Epidermal melanocyte (primary cell): Measurements from ENCODE around the gene TMEM45A.
"Not testable (repeated sequence)": the region's sequence is repeated elsewhere in the genome, so short reads cannot be mapped to it uniquely, and the experiment has no call there.

ENCODE experiments used
- DNase-seq: peaks from one replicate; pipeline ENCODE4 v3.0.0; 2011; ENCODE audit warnings: low spot score; ENCODE audit not compliant: insufficient read length

TMEM45A gene

DNA sequence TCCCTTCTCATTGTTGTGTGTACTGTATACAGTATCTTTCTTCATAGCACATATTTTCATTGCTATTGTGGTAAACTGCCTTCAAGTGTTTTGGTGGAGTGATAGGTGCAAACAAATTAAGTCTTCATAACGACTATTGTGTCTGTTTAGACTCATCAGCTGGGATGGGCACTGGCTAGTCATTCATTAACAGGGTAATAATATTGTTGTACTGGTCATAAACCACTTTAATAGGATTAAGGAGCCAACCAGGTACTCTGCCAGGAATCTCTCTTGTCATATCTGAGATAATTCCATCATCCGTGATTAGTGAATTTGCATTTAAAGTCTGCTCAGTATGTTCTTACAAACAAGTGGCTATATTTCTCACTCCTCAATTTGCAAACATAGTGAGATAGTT lies 10.2 kb upstream of the TMEM45A start:
- no peak for DNase-seq

DNA sequence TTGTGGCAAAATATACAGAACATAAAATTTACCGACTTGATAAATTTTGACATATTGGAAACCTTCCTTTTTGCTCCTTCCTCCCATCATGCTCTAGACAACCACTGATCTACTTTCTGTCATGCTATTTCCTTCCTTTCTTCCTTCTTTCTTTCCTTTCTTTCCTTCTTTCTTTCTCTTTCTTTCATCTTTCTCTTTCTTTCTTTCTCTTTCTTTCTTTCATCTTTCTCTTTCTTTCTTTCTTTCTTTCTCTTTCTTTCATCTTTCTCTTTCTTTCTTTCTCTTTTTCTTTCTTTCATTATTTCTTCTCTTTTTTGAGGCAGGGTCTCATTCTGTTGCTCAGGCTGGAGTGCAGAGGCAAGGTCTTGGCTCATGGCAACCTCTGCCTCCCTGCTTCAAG lies 8.9 kb upstream of the TMEM45A start:
- no peak for DNase-seq

DNA sequence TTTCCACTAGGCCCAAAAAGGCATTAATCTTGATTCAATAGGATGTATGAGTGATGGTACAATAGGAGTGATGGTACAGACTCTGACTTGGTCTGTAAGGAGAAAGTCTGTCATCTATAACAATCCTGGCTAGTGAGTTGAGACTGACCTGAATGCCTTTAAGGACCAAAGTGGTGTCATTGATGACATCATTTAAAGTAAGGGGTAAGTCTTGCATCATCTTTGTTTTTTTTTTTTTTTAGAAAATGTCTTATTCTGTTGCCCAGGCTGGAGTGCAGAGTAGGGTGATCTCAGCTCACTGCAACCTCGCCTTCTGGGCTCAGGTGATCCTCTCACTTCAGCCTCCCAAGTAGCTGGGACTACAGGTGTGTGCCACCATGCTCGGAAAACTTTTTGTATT lies 5.6 kb upstream of the TMEM45A start:
- DNase-seq: no peak

DNA sequence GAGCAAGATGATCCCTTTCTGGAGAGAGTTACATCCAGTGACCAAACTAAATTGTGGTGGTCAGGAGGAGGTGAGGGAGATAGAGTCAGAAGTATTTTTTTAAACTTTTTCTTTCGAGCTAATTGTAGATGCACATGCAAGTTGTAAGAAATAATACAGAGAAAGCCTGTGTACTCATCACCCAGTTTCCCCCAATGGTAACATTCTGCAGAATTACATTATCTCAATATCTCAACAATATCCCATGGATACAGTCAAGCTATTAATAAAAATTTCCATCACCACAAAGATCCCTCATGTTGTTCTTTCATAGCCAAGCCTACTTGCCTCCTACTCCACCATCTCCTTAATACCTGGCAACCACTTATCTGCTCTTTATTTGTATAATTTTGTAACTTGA lies 3.3 kb upstream of the TMEM45A start:
- DNase-seq: no peak

DNA sequence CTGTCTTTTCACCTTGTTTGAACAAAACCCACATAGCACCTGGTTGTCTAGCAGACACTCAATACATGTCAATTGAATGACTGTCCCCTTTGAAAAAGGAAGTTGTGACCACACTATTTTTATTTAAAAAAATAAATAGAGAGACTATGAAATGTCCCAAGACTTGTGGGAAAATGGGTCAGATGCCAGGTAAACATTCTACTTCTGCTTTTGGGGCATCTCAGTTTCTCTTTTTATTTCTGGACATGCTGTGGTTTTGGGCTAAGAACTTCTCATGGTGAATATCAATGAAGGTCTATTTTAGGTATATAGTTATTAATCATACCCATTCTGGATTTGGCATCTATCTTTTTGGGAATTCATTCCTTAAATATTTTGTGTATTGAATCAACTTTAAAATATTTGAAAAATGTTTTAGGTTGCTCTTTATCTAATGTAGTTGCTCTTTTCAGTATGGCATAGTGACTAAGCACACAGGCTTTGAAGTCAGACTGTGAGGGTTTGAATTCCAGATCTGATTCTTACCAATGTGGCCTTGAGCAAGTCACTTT lies 4.4 kb downstream of the TMEM45A start:
- DNase-seq: no peak

DNA sequence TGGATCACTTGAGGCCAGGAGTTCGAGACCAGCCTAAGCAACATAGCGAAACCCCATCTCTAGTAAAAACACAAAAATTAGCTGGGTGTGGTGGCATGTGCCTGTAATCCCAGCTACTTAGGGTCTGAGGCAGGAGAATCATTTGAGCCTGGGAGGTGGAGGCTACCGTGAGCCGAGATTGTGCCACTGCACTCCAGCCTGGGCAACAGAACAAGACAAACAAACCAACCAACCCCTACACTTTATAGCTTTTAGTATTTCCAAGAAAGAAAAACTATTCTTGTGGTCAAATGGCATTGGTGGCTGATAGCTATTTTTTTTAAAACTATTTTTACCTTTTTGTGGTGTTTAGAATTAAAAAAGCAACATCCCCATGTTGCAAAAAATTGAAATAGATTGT lies 7.2 kb downstream of the TMEM45A start:
- no peak for DNase-seq

DNA sequence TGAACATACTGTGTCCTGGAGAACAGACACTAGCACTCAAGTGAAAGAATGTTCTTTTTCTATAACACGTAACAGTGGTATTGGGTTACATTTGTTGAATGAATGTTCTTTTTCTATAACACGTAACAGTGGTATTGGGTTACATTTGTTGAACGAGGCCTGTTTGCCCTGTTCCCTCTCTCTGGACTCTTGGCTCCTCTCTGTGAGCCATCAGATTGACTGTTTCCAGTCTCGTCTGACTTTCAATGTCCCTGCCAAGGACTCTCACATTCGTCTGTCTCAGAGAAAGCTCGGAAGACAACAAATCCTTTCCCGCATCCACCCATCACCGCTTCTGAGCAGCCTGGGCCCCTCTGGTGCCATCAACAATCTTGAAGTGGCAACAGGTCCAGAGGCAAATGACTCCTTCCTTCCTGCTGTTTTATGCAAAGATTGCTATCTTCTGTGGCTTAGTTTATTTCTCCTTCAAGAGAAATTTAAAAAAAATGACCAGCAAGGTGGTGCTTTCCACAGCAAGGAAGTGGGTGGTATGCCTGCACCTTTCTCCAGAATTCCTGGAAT lies 8.0 kb downstream of the TMEM45A start:
- no peak for DNase-seq

DNA sequence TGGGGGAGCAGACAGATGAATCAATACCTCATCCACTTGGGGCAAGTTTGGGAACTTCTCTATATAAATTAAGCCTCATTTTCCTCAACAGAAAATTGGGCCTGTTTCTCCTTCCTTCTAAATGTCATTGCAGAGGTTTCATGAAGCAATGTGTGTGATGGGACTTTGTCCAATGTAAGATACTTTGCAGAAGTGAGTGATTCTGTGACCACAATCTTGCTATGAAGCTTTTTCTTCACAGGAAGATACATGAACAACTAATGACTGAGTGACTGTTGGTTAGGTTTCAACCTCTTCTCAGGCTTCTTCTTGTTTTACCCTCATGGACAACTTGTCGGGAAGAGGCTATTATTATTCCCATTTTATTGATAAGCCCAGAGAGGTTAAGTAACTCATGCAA lies 11.0 kb downstream of the TMEM45A start:
- no peak for DNase-seq

DNA sequence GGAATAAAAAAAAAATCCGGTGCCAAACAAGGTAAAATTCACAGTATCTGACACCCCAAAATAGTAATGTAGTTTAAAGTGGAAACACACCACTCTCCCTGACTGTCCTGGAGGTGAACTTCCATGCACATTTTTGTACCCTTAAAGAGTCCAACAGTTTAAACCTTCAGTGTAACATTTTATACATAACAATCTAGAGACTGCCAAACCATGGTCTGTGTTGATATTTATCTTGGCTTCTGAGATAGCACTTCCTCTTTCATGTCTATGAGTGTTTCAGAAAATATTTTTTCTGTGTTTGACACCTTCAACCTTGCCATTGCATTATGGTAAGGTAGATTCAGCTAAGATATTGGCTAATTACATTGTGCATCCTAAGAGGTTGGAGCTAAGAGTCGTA lies 13.9 kb downstream of the TMEM45A start:
- DNase-seq: no peak

DNA sequence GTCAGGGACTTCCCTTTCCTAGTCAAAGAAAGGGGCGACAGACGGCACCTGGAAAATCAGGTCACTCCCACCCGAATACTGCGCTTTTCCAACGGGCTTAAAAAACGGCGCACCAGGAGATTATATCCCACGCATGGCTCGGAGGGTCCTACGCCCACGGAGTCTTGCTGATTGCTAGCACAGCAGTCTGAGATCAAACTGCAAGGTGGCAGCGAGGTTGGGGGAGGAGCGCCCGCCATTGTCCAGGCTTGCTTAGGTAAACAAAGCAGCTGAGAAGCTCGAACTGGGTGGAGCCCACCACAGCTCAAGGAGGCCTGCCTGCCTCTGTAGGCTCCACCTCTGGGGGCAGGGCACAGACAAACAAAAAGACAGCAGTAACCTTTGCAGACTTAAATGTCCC lies 17.4 kb downstream of the TMEM45A start:
- DNase-seq: not testable (repeated sequence)

DNA sequence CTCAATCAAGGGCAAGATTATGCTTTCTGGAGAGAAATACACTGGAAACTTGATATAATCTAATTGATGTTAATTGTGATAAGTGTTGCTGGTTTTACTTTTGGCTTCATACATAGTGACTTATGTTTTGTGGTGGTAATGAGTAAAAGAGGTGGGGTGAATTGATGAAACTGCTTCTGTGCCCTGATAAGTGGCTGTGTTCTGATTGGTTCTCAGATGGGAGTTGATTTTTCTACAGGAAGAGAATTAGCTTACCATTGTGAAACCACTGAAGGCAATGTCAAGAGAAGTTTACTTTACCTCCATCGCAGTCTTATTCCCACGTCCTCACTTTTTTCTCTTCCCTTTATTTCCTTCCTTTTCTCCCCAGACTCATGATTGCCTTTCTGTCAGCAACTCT lies 23.8 kb downstream of the TMEM45A start:
- DNase-seq: no peak

DNA sequence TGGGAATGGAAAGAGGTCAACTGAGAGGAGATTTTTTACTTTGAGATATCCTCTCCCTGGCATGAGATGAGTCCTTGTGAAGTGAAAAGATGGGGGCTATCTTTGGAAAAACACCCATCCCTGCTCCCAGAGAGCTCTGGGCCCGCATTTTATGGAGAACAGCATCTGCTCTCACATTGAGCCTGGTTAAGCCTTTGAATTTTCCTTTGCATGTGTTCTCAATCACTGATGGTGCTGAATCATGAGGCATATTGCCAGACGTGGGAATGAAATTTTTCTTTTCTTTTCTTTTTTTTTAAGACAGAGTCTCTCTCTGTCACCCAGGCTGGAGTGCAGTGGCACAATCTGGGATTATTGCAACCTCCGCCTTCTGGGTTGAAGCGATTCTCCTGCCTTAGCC lies 24.4 kb downstream of the TMEM45A start:
- DNase-seq: no peak

DNA sequence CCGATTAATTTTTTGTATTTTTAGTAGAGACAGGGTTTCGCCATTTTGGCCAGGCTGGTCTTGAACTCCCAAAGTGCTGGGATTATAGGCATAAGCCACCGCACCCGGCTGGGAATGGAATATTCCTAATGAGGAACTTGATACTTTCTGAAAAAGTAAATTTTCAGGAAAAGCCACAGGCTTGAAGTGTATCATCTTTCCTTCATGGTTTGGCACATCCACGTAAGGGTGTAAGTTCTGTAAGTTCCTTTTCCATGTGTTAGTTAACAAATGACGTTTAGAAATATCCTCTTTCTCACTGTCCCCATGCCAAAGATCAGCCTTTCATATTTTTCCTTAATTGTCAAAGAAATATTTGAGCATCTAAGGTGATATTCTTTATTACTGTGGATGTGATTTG lies 24.9 kb downstream of the TMEM45A start:
- no peak for DNase-seq

DNA sequence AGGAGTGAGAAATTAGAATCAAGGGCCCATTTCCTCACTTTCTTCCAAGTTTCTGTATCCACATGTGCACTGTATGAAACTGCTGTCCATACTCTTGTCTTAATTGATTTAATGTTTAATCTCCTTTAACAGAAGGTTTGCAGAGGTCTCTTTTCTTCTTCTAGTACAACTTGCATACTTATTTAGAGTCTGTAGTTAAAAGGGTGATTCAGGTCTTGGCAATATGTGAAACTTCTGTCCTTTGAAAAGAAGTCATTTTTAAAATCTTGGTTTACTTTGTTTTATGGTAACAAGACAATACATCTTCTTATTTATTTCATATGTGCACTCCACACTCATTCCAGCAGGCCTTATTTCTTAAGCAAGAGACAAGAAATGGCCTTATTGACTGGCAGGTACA lies 25.8 kb downstream of the TMEM45A start:
- DNase-seq: no peak

DNA sequence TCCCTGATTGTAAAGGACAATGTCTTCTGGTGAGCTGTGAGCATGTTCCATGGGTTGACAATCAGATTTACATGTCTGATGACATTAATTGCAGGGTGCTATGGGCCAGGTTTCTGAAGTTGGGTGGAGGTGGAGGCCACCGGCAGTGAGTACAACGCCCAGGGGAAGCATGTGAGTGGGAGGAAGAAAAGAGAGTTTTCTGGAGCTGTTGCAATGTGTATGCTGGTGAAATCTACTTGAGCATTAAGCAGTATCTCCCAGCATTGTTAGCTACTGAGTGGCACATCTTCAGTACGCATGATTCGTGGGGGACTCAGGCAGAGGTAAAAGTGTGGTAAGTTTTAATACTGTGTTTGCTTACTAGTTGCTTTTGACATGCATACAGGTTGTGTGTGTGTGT lies 26.6 kb downstream of the TMEM45A start:
- no peak for DNase-seq

DNA sequence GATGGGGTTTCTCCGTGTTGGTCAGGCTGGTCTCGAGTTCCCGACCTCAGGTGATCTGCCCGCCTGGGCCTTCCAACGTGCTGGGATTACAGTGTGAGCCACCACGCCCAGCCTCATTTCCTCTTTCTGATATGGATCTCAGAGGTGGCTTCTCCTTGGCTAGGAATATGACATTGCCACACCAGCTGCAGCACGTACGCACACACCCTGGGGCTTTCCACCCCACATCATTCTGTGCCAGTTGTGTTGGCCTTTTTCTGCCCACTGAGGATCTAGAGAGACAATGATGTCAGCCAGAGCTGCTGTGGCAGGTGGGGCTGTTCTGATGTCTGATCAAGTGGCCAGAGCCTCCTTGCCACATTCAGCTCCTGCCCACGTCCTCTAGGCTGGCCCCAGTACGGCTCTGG lies 29.0 kb downstream of the TMEM45A start:
- DNase-seq: no peak

DNA sequence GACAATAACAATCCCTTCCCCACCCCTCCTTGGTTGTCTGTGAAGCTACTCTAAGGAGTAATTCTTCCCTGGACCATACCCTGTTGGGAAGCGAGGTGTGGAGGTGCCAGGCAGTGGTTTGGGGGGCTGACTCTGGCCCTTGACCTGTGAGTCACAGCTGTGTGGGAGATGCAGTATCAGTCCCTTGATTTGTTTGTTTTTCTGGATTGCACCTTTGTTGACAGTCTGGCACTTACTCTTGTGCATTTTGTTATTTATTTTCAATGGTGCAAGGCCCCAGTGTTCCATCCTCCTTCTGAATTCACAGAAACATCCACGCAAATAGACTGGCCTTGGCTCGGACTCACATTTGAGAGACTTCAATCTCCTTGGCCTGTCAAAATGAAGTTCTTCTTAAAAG lies 29.7 kb downstream of the TMEM45A start:
- DNase-seq: no peak

DNA sequence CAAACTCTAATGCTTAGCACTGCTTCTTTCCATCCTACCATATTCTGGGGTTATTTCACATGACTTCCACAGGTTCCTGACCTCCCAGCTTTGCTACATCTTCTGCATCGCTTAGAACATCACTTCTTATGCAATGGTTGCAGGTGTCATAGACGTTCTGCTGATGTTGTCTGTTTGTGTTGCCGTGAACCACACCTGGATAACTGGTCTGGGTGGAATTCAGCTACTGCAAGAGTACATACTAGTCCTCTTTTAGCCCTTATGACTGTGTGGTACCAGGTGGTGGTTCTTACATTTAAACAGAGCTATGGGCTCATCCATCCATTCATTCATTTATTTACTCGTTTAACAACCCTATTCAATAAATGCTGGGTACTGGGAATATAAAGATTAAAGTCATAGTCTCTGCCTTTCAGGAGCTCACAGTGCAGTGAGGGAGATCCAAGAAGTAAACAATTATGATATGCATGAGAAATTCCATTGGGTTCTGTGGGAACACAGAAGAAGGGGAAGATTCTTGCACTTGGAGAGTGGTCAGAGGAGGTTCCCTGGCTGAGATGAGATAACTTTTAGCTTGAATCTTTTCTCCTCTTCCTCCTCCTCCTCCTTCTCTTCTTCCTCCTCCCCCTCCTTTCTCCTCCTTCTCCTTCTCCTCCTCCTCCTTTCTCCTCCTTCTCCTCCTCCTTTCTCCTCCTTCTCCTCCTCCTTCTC lies 30.8 kb downstream of the TMEM45A start:
- DNase-seq: no peak

DNA sequence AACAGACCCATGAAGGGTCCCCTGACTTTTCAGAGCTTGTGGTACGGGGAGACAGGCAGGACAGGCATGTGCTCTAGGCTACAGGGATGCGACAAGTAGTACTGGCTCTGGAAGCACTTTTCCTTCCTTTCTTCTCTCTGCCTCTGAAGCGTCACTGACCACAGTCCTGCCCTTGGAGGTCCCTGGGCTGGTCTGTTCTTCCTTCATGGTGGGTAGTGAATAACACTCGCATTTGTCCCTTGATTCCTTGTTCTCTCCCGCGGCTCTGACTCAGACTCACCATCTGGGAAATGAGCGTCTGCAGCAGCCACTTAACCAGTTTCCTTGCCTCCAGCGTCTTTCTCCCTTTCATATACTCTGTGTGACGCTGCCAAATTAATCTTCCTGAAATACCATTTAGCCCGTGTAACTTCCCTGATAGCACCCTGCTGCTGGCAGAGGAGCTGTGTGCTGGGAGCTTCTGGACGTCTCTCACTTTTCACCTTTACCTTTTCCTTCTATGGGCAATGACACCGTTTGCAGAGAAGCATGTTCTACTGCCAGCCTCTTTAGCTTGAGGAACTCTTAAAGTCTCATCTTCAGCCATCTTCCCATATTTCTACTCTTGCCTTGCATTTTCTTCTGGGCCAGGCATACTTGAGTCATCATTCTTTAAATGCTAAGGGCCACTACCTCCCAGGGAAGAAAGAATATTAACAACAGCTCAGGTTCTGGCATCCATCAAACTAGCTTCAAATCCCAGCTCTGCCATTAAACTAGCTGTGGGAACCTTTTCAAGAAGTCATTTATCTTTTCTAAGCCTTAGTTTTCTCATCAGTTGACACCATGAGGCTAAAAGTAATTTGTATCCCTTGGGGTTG lies 33.6 kb downstream of the TMEM45A start:
- DNase-seq: peak; percentile 66

DNA sequence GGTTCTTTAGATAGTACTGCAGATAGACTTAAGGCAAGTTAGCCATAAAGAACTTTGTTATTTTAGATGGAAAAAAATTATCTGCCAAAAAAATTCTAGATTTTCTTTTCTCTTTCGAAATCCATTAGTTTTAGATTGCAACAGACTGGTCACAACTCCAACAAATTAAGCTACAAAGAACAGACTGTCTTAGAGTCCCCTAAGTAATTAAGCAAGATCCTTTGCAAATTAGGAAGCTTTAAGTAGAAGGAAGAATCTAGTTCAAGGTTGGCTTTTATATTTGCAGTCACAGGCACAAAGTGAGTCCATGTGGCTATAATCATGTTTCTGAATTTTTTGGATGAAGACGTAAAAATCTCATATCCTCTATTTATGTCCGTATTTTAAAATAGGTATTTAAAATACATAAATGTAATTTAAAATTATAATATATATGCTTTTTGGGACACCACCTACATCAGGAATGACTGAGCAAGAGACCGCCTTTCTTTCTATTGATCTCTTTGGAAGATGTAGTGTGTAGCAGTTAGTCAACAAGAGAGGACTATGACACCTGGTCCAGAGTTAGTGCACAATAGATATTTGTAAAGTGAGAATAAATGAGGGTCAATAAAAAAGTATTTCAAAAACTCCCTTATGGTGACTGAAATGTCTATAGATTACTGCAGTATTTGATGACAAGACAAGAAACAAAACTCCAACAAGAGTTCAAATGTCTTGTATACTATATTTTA lies 34.4 kb downstream of the TMEM45A start:
- no peak for DNase-seq

DNA sequence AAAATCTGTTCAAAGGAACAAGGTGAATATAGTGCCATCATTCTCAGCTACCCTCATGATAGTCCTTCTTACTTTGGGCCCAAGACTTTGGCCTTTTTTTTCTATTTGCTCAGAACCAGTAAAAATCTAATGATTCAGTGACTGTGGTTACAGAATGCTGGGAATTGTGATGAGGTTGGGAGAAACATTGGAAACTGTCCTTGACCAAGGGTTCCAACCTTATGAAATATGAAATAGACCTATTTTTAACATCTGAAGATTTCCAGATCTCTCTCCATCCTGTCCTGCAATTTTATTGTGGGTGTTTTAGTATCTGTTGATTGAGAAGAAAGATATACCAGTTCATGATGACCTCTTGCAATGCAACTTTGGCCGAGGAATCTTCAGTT lies 34.9 kb downstream of the TMEM45A start:
- DNase-seq: no peak

DNA sequence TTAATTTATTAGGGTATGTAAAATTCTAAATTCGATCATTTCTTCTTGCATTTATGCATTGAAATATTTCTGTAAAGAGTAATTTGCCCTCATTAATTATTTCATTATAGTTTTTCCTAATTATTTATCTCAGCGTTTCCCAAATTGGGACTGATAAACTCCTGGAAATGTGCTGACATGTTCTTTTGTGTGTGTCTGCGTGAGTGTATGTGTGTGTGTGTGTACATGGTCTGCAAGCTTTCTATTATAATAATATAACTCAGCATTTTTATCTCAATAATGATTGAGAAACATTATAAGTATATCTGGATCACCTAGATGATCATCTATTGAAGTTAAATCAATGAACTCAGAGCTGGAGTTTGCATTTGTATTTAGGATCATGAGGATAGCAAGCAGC lies 38.7 kb downstream of the TMEM45A start:
- DNase-seq: no peak
